ENCODE measurements around the gene CYTH1.

CYTH1 gene

DNA sequence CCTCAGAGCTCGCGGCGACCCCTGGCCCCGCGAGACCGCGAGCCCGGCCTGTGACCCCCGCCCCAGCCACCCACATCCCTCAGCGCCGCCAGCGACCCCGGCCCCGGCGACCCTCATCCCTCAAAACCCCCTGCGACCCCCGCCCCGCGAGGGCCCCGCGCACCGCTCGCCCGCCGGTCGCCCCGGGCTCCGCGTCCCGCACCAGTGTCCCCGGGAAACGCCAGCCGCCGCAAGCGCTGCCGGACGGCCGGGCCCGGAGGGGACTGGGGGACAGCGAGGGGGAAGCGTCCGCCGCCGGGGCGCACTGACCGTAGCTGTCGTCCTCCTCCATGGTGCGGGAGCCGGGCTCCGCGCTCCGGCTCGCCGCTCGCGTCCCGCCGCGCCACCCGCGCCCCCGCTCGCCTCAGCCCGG, at the start of gene CYTH1:
TSS of gene CYTH1 (minus strand) at position 381 of the 412 bp plus-strand sequence. CDS start at position 331, 50 bp downstream.
- DNase-seq: no peak
- H3K27me3 ChIP-seq (ENCODE audit: insufficient read depth, low read depth, severe bottlenecking): no peaks in the 10 kb centered on the region
- peak within 1 kb of the TSS; percentile 85 for H3K4me3 ChIP-seq (ENCODE audit: low read depth, low read length)
- peaks cover 5% of the 10 kb centered on the region; the same call in 1 of the 2 replicates for H3K36me3 ChIP-seq
- TF ChIP-seq, protein P1, sequence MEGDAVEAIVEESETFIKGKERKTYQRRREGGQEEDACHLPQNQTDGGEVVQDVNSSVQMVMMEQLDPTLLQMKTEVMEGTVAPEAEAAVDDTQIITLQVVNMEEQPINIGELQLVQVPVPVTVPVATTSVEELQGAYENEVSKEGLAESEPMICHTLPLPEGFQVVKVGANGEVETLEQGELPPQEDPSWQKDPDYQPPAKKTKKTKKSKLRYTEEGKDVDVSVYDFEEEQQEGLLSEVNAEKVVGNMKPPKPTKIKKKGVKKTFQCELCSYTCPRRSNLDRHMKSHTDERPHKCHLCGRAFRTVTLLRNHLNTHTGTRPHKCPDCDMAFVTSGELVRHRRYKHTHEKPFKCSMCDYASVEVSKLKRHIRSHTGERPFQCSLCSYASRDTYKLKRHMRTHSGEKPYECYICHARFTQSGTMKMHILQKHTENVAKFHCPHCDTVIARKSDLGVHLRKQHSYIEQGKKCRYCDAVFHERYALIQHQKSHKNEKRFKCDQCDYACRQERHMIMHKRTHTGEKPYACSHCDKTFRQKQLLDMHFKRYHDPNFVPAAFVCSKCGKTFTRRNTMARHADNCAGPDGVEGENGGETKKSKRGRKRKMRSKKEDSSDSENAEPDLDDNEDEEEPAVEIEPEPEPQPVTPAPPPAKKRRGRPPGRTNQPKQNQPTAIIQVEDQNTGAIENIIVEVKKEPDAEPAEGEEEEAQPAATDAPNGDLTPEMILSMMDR (IDR thresholded peaks at IDR 0.05; ENCODE audit: low read depth, low read length): no peak
- H3K9me3 ChIP-seq (ENCODE audit: severe bottlenecking): no peaks in the 10 kb centered on the region
- H3K27ac ChIP-seq: peak within 1 kb of the TSS; percentile 89

DNA sequence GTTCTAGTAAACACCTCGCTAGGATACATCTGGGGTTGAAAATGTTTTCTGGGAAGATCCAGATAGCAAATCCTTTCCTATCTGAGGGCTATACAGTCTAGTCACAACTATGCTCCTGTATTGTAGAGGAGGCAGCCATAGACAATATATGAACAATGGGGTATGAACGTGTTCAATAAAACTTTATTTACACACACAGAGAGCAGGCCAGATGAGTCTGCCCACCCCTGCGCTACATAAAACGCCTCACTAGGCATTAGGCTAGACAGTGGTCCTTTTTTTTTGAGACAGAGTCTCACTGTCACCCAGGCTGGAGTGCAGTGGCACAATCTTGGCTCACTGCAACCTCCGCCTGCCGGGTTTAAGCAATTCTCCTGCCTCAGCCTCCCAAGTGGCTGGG, 47.4 kb upstream of the CYTH1 start:
- no peak for DNase-seq
- Histone ChIP-seq H3K4me3 (ENCODE audit: low read depth, low read length) (no peak overlapping the region), H3K36me3 (peaks cover 96% of the 10 kb centered on the region), H3K27me3 (ENCODE audit: insufficient read depth, low read depth, severe bottlenecking) (no peaks in the 10 kb centered on the region), H3K27ac (no peak overlapping the region), H3K9me3 (ENCODE audit: severe bottlenecking) (no peaks in the 10 kb centered on the region)
- TF ChIP-seq, protein P1 (IDR thresholded peaks at IDR 0.05; ENCODE audit: low read depth, low read length): no peak

GRCh38 chr17:78828470-78829185, 46.6 kb upstream of the CYTH1 start:
- Histone ChIP-seq H3K27me3 (ENCODE audit: insufficient read depth, low read depth, severe bottlenecking) (no peaks in the 10 kb centered on the region), H3K27ac (no peak overlapping the region), H3K4me3 (ENCODE audit: low read depth, low read length) (no peak overlapping the region), H3K9me3 (ENCODE audit: severe bottlenecking) (no peaks in the 10 kb centered on the region), H3K36me3 (peaks cover 96% of the 10 kb centered on the region)
- peak; percentile 79 for DNase-seq
- TF ChIP-seq, protein P1 (IDR thresholded peaks at IDR 0.05; ENCODE audit: low read depth, low read length): peak; percentile 80

DNA sequence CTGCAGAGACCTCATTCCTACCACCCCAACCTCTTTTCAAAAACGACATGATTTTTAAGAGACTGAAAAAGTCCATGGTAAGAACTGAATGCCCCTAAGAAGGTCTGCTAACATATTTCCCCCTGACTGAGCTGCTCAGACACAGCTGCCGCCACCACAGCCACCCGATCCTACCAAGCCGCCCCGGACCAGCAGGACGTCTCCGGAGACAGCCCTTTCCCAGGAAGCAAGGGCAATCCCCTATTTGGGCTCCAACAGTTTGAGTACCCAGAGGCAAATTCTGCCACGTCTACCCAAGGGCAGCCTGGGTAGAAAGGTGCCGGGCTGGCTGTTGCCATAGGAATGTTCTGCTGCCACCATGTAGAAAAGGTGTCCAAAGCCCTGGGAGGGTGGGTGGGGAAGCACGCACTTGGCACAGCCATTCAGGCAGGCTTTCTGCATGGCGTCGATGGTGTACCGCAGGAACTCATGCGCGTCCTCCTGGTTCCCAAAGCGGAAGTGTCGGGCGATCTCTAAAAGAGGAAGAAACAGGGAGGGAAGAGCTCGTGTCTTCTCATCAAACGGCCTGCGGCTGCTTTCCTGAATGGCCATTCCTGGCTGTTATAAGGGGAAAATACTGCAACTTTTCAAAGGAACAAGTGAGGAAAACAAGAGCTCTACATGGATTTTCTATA, 44.9 kb upstream of the CYTH1 start:
- H3K9me3 ChIP-seq (ENCODE audit: severe bottlenecking): no peaks in the 10 kb centered on the region
- no peak for DNase-seq
- TF ChIP-seq, protein P1 (IDR thresholded peaks at IDR 0.05; ENCODE audit: low read depth, low read length): no peak
- H3K4me3 ChIP-seq (ENCODE audit: low read depth, low read length): no peak overlapping the region
- H3K27me3 ChIP-seq (ENCODE audit: insufficient read depth, low read depth, severe bottlenecking): no peaks in the 10 kb centered on the region
- peaks cover 96% of the 10 kb centered on the region for H3K36me3 ChIP-seq
- no peak overlapping the region for H3K27ac ChIP-seq

DNA sequence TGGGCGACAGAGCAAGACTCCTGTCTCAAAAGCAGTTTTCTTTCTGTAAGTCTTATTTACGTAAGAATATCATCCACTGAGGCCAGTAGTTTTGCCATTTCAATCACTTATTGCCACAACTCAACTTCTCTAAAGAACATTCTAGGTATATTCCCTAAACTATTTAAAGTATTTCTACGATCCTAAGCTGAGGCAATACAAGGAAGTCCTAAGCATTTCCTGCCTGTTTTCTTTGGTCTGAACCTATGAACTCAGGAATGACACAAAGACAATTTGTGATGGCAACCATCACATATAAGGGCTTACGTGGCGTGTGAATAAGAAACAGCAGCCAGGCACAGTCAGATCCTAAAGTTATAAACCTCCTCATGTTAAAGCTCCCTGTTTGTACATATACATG, 44.3 kb upstream of the CYTH1 start:
- Histone ChIP-seq H3K27me3 (ENCODE audit: insufficient read depth, low read depth, severe bottlenecking) (no peaks in the 10 kb centered on the region), H3K27ac (no peak overlapping the region), H3K36me3 (peaks cover 96% of the 10 kb centered on the region), H3K9me3 (ENCODE audit: severe bottlenecking) (no peaks in the 10 kb centered on the region), H3K4me3 (ENCODE audit: low read depth, low read length) (no peak overlapping the region)
- TF ChIP-seq, protein P1 (IDR thresholded peaks at IDR 0.05; ENCODE audit: low read depth, low read length): no peak
- no peak for DNase-seq
